Glutamatergic neuron (in vitro differentiated cells): ENCODE data around the gene ERAS. TPM values are rescaled to one million over a fixed set of nuclear protein-coding genes. Genes with fewer than 3 reads are reported as not detected.

Source experiments
- DNase-seq: peaks from one replicate; pipeline ENCODE4 v3.0.0; 2022
- H3K27ac Mint-ChIP-seq: one replicate; pipeline ENCODE4 v1.8.0; 2020; ENCODE audit warnings: mild to moderate bottlenecking, mixed read lengths, inconsistent platforms; ENCODE audit not compliant: unreplicated experiment
- H3K27me3 Mint-ChIP-seq: one replicate; pipeline ENCODE4 v1.8.0; 2020; ENCODE audit warnings: mild to moderate bottlenecking, moderate library complexity, mixed read lengths, inconsistent platforms; ENCODE audit not compliant: unreplicated experiment
- H3K36me3 Mint-ChIP-seq: one replicate; pipeline ENCODE4 v1.8.0; 2020; ENCODE audit warnings: mild to moderate bottlenecking, mixed read lengths, inconsistent platforms; ENCODE audit not compliant: unreplicated experiment
- H3K4me1 Mint-ChIP-seq: one replicate; pipeline ENCODE4 v1.8.0; 2020; ENCODE audit warnings: mild to moderate bottlenecking, low read depth, mixed read lengths, inconsistent platforms; ENCODE audit not compliant: unreplicated experiment
- H3K4me3 Mint-ChIP-seq: one replicate; pipeline ENCODE4 v1.8.0; 2020; ENCODE audit warnings: mild to moderate bottlenecking, mixed read lengths, inconsistent platforms; ENCODE audit not compliant: unreplicated experiment
- H3K9me3 Mint-ChIP-seq: one replicate; pipeline ENCODE4 v1.8.0; 2020; ENCODE audit warnings: mild to moderate bottlenecking, moderate library complexity, mixed read lengths, inconsistent platforms; ENCODE audit not compliant: unreplicated experiment
- total RNA-seq: library from RNA; stranded (reverse); fragmentation: NEBNext Ultra II Directional; extraction: Animal tissue kit (Norgen Biotek cat#: 25700); gene quantifications from one replicate; pipeline ENCODE4 v1.2.1, GENCODE V29; 2021; ENCODE audit not compliant: unreplicated experiment
- TF ChIP-seq, protein P1 (sequence below): fragments of 200-600 bp; sonication (generic); IDR thresholded peaks from one replicate; pipeline ENCODE4 v1.5.0; 2021; ENCODE audit not compliant: partially characterized antibody, unreplicated experiment

ERAS gene
- total RNA-seq, 1 donor from 2014 or later, result not detected

GRCh38 chrX:48791063-48791820 lies 35.1 kb upstream of the ERAS start:
- Mint-ChIP-seq H3K27ac (no peak overlapping the region), H3K4me1 (peaks cover 5% of the 10 kb centered on the region), H3K4me3 (no peak overlapping the region), H3K9me3 (peaks cover 6% of the 10 kb centered on the region), H3K27me3 (no peaks in the 10 kb centered on the region), H3K36me3 (no peaks in the 10 kb centered on the region)
- DNase-seq, result no peak
- TF ChIP-seq, protein P1, sequence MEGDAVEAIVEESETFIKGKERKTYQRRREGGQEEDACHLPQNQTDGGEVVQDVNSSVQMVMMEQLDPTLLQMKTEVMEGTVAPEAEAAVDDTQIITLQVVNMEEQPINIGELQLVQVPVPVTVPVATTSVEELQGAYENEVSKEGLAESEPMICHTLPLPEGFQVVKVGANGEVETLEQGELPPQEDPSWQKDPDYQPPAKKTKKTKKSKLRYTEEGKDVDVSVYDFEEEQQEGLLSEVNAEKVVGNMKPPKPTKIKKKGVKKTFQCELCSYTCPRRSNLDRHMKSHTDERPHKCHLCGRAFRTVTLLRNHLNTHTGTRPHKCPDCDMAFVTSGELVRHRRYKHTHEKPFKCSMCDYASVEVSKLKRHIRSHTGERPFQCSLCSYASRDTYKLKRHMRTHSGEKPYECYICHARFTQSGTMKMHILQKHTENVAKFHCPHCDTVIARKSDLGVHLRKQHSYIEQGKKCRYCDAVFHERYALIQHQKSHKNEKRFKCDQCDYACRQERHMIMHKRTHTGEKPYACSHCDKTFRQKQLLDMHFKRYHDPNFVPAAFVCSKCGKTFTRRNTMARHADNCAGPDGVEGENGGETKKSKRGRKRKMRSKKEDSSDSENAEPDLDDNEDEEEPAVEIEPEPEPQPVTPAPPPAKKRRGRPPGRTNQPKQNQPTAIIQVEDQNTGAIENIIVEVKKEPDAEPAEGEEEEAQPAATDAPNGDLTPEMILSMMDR, result no peak

- Mint-ChIP-seq H3K9me3 (peaks cover 5% of the 10 kb centered on the region), H3K27me3 (no peaks in the 10 kb centered on the region), H3K36me3 (no peaks in the 10 kb centered on the region), H3K4me1 (peaks cover 5% of the 10 kb centered on the region), H3K4me3 (no peak overlapping the region), H3K27ac (no peak overlapping the region)
- TF ChIP-seq, protein P1, result no peak
- no peak for DNase-seq
These were observed 34.1 kb upstream of the ERAS start for GRCh38 chrX:48792219-48792618.

DNA sequence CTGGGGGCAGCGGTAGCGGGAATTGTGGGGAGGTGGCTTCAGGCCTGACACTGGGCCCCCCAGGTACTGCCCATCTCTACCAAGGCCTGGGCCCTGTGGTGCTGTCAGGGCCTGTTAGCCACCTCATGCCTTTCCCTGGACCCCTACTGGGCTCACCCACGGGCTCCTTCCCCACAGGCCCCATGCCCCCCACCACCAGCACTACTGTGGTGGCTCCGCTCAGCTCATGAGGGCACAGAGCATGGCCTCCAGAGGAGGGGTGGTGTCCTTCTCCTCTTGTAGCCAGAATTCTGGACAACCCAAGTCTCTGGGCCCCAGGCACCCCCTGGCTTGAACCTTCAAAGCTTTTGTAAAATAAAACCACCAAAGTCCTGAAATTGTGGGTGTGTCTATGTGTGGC lies 32.4 kb upstream of the ERAS start:
- no peak for DNase-seq
- Mint-ChIP-seq H3K27me3 (no peaks in the 10 kb centered on the region), H3K9me3 (peaks cover 5% of the 10 kb centered on the region), H3K27ac (no peak overlapping the region), H3K4me1 (peaks cover 3% of the 10 kb centered on the region), H3K4me3 (no peak overlapping the region), H3K36me3 (no peaks in the 10 kb centered on the region)
- TF ChIP-seq, protein P1, result no peak

DNA sequence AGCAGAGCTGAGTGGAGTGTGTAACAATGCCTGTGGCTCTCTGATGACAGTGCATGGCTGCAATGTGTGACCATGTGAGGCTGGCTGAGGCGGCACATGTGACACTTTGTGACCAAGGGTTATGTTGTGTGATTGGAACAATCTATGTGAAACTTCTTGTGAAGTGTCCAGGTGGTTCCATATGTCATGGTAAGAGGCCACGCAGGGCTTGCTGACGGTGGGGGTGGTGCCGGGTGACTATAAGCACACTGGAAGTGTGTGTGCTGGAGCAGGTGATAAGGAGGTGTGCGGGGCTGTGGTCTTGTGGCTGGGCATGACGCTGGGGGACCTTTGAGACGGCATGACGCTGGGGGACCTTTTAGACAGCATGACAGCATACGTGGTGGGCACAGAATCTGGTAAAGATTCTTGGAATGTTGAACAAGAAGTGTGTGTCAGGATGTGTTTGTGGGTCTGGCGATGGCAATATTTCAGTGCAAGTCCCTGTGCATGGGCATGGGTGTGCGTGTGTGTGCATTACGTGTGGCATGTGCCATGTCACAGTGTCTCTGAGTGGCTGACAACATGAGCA lies 31.9 kb upstream of the ERAS start:
- H3K9me3 Mint-ChIP-seq, result peaks cover 5% of the 10 kb centered on the region
- no peaks in the 10 kb centered on the region for H3K36me3 Mint-ChIP-seq
- H3K27me3 Mint-ChIP-seq, result no peaks in the 10 kb centered on the region
- H3K4me3 Mint-ChIP-seq, result no peak overlapping the region
- TF ChIP-seq, protein P1, result no peak
- no peak for DNase-seq
- peak overlapping the region; percentile 28 for H3K27ac Mint-ChIP-seq
- H3K4me1 Mint-ChIP-seq, result peaks cover 3% of the 10 kb centered on the region

DNA sequence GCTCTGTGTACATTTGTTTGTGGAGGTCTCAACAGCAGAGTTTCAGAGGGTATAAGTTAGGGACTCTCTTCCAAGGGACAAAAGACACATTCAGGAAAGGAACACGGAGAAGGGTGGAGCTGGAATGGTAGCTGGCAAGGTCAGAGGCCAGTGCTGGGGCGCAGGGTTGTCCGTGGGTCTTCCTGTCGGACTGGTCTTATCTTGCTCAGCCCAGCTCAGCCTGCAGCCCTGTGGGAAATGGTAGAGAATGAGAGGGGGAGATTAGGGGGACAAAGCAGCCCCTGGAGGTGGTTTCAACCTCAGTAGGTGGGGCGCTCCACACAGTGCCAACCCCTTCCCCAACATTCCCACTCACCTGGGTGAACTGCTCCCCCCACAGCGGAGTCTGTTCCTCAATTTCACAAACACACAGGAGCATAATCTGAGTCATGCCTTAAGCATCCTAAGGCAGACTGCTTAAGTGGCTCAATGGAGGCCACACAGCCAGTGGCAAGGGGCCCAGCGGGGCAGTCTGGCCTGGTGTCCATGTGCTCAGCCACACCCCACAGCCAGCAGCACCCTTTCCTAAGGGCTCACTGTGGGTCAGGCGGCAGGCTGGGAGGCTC lies 31.3 kb upstream of the ERAS start:
- DNase-seq, result no peak
- H3K4me3 Mint-ChIP-seq, result no peak overlapping the region
- peaks cover 5% of the 10 kb centered on the region for H3K9me3 Mint-ChIP-seq
- H3K27me3 Mint-ChIP-seq, result no peaks in the 10 kb centered on the region
- TF ChIP-seq, protein P1, result no peak
- H3K27ac Mint-ChIP-seq, result no peak overlapping the region
- H3K4me1 Mint-ChIP-seq, result peaks cover 3% of the 10 kb centered on the region
- H3K36me3 Mint-ChIP-seq, result no peaks in the 10 kb centered on the region
